Body of pancreas (tissue), 4 donors: ENCODE results near the gene FJX1. TPM values are rescaled to one million over a fixed set of nuclear protein-coding genes. Genes with fewer than 3 reads are reported as not detected.
"Not testable (repeated sequence)": the region's sequence is repeated elsewhere in the genome, so short reads cannot be mapped to it uniquely, and the experiment has no call there.

Source experiments
- ATAC-seq: fragments of 150-250 bp; one replicate; pipeline ENCODE4 v1.9.1; 2016
- DNase-seq, 4 donors: peaks; one replicate each; pipeline ENCODE4 v3.0.0-alpha.2; 2019
- H3K27ac ChIP-seq, 4 donors: fragments of 200-600 bp; sonication (generic); 1 replicate in 3 of 4; 2 replicates in 1 of 4; pipeline versions ENCODE4 v1.5.1 to v1.6.1; 2016 to 2019; ENCODE audit warnings: mild to moderate bottlenecking in 1 of 4, mixed read lengths in 1 of 4, moderate library complexity in 1 of 4
- H3K27me3 ChIP-seq, 2 donors: fragments of 200-600 bp; sonication (generic); one replicate each; pipeline ENCODE4 v1.6.0; 2016; ENCODE audit warnings: mild to moderate bottlenecking in 1 of 2
- H3K36me3 ChIP-seq, 2 donors: fragments of 200-600 bp; sonication (generic); replicated peaks in 1 of 2; 2 replicates each; pipeline ENCODE4 v1.5.1; 2016; ENCODE audit warnings: low read depth in 2 of 2; ENCODE audit not compliant: insufficient read depth in 1 of 2
- H3K4me1 ChIP-seq: fragments of 200-600 bp; sonication (generic); one replicate; pipeline ENCODE4 v1.6.0; 2016
- H3K4me3 ChIP-seq, 2 donors: fragments of 200-600 bp; sonication (generic); 1 replicate in 1 of 2; 2 replicates in 1 of 2; pipeline ENCODE4 v1.5.1; 2016 to 2019
- H3K9me3 ChIP-seq, 3 donors: fragments of 200-600 bp; sonication (generic); 1 replicate in 2 of 3; 2 replicates in 1 of 3; pipeline ENCODE4 v1.5.1; 2016
- POLR2A ChIP-seq, 3 donors: fragments of 450-650 bp; IDR thresholded peaks; one replicate each; pipeline ENCODE4 v1.6.1; 2016; ENCODE audit warnings: antibody characterized with exemption in 3 of 3, mild to moderate bottlenecking in 2 of 3
- WGBS, 2 donors: methylation state at CpG; one replicate each; pipeline ENCODE4 v1.1.5; 2017; 5-methylcytosine and 5-hydroxymethylcytosine counted together
- intact Hi-C: fragments of 100-400 bp; cut with DNase I; formaldehyde crosslinking; loops from one replicate; pipeline ENCODE4 v1.15.1; 2023
- total RNA-seq, 2 donors: library from RNA; depleted of rRNA; stranded (reverse); fragments of >200 nt; gene quantifications; one replicate each; pipeline ENCODE4 v1.1.0, GENCODE V29; 2016
- TF ChIP-seq, protein P1 (sequence below), 7 experiments: fragments of 450-650 bp in 4 of 7; fragments of 200-600 bp in 3 of 7; sonication (generic) in 3 of 7; IDR thresholded peaks; one replicate each; pipeline ENCODE4 v1.5.1; 2016 to 2019; ENCODE audit warnings: antibody characterized with exemption in 7 of 7

The FJX1 gene
- total RNA-seq, 2 donors from 2014 or later = 4.2 to 17.1 TPM

DNA sequence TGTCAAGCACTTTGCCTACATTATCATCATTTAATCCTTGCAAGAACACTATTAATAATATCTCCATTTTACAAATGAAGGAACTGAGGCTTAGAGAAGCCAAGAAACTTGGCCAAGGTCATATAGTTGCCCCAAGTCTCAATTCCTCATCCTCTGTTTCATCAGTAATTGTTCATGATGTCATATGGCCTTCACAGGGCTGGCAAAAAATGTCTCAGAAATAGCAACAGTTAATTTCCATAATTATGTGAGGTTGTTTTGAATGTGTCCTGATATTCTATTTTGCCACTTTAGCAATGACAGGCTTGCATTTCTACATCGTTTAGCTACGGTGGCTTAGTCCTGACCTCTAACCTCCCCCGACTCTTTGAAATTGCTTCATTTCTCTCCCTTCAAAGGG lies 23.7 kb downstream of the FJX1 start:
- intact Hi-C loops = no loop called here
- Histone ChIP-seq H3K27ac (no peak overlapping the region), H3K27me3 (no peaks in the 10 kb centered on the region), H3K9me3 (no peaks in the 10 kb centered on the region), H3K4me3 (no peak overlapping the region), H3K4me1 (no peaks in the 10 kb centered on the region), H3K36me3 (no peaks in the 10 kb centered on the region)
- DNase-seq = no peak
- no peak for ATAC-seq
- TF ChIP-seq, protein P1, sequence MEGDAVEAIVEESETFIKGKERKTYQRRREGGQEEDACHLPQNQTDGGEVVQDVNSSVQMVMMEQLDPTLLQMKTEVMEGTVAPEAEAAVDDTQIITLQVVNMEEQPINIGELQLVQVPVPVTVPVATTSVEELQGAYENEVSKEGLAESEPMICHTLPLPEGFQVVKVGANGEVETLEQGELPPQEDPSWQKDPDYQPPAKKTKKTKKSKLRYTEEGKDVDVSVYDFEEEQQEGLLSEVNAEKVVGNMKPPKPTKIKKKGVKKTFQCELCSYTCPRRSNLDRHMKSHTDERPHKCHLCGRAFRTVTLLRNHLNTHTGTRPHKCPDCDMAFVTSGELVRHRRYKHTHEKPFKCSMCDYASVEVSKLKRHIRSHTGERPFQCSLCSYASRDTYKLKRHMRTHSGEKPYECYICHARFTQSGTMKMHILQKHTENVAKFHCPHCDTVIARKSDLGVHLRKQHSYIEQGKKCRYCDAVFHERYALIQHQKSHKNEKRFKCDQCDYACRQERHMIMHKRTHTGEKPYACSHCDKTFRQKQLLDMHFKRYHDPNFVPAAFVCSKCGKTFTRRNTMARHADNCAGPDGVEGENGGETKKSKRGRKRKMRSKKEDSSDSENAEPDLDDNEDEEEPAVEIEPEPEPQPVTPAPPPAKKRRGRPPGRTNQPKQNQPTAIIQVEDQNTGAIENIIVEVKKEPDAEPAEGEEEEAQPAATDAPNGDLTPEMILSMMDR (IDR thresholded peaks at IDR 0.05) = no peak
- TF ChIP-seq POLR2A (IDR thresholded peaks at IDR 0.05) = no peak
- 83 to 86% methylated on average over 3 of the region's 3 CpGs for WGBS, 2 donors

DNA sequence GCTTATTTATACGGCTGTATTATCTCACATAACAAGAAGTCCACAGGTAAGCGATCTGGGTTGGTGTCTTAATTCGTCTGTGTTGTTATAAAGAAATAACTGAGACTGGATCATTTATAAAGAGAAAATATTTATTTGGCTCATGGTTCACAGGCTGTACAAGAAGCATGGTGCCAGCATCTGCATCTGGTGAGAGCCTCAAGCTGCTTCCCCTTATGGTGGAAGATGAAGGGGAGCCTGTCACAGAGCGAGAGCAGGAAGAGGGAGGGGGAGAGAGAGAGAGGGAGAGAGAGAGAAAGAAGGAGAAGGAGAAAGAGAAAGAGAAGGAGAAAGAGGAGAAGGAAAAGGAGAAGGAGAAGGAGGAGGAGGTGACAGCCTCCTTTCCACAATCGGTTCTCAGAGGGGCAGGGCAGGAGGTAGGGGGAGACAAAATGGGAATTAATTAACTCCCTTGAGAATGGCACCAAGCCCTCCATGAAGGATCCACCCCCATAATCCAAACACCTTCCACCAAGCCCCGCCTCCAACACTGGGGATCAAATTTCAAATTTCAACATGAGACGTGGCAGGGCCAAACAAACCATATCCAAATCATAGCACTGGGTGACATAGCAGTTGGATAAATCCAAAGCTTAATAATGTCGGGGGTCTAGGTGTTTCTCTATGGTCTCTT lies 29.3 kb downstream of the FJX1 start:
- peak in 1 of 4 donors; percentile 10 for DNase-seq
- Histone ChIP-seq H3K4me3 (no peak overlapping the region), H3K27me3 (no peaks in the 10 kb centered on the region), H3K27ac (no peak overlapping the region), H3K36me3 (no peaks in the 10 kb centered on the region), H3K4me1 (no peaks in the 10 kb centered on the region), H3K9me3 (no peaks in the 10 kb centered on the region)
- ATAC-seq = no peak
- no peak for TF ChIP-seq POLR2A (IDR thresholded peaks at IDR 0.05)
- TF ChIP-seq, protein P1 (IDR thresholded peaks at IDR 0.05) = no peak
- WGBS, 2 donors = 68 to 73% methylated on average over 8 of the region's 8 CpGs
- intact Hi-C loops = no loop called here

DNA sequence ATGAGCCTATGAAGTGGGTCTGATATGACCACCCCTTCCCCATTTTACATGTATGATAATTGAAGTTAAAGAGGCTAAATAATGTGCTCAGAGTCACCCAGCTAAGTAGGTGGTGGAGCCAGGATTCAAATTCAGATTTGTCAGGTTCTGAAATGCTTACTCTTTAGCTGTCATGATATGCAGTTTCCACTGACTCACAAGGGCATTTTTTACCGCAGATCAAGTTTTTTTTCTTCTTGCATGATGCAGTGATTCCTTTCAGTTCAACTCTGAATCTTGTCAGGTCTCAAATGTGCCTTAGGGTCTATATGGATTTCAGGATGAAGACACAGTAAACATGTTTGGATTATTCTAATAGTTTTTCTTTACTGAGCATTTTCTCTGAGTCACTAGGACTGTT lies 31.7 kb downstream of the FJX1 start:
- intact Hi-C loops = no loop called here

DNA sequence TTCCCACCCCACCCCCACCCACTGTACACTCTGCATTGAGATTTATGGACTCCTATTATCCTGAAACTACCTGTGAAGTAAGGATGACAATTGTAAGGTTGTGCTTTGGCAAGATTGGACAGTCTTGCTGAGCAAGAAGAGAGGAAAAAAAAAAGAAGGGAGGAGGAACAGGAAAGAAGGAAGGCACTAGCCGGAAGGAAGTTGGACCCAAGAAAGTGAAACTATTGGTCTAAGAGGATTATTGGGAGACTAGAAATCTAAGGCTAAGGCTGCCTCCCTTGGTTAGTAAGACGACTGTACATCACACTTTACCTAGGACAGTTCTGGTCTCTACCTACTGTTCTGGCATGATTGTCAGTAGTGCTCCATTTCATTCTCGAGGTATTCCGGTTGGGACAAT lies 32.2 kb downstream of the FJX1 start:
- no peak overlapping the region for H3K27ac ChIP-seq
- TF ChIP-seq, protein P1 (IDR thresholded peaks at IDR 0.05) = no peak
- no peak for TF ChIP-seq POLR2A (IDR thresholded peaks at IDR 0.05)

More for the DNA sequence above, 31.7 kb downstream of the FJX1 start:
- H3K27ac ChIP-seq = no peak overlapping the region
- no peaks in the 10 kb centered on the region for H3K4me1 ChIP-seq
- no peak for TF ChIP-seq POLR2A (IDR thresholded peaks at IDR 0.05)
- TF ChIP-seq, protein P1 (IDR thresholded peaks at IDR 0.05) = no peak
- WGBS, 2 donors = 26% methylated on average over 1 of the region's 1 CpG
- H3K9me3 ChIP-seq = no peaks in the 10 kb centered on the region
- no peak overlapping the region for H3K4me3 ChIP-seq
- ATAC-seq (no peak), DNase-seq (no peak)
- H3K36me3 ChIP-seq = no peaks in the 10 kb centered on the region
- no peaks in the 10 kb centered on the region for H3K27me3 ChIP-seq

DNA sequence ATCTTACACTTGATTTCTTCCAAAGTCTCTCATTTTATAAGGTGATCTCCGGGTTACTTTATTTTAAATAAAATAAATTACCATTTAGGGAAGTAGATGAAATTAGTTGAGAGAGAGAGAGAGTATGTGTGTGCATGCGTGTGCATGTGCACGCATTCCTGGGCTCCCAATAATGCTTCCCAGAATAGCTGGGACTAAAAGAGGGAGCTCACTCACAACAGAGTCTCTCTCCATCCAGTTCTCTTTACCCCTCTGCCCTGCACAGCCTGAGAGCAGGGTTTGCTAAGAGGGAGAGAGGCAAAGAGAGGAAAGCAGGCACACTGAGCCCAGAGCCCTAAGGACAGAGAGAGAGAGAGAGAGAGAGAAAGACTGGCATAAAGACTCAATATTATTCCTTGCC lies 33.0 kb downstream of the FJX1 start:
- no peaks in the 10 kb centered on the region for H3K36me3 ChIP-seq
- no peaks in the 10 kb centered on the region for H3K4me1 ChIP-seq
- intact Hi-C loops = no loop called here
- H3K27ac ChIP-seq = no peak overlapping the region
- no peak overlapping the region for H3K4me3 ChIP-seq
- no peaks in the 10 kb centered on the region for H3K27me3 ChIP-seq
- TF ChIP-seq, protein P1 (IDR thresholded peaks at IDR 0.05) = no peak
- no peak for TF ChIP-seq POLR2A (IDR thresholded peaks at IDR 0.05)
- no peak for ATAC-seq
- WGBS, 2 donors = 84 to 95% methylated on average over 3 of the region's 3 CpGs
- no peaks in the 10 kb centered on the region for H3K9me3 ChIP-seq
- DNase-seq = no peak

More for the DNA sequence above, 32.2 kb downstream of the FJX1 start:
- ATAC-seq (no peak), DNase-seq (no peak)
- intact Hi-C loops = no loop called here
- Histone ChIP-seq H3K36me3 (no peaks in the 10 kb centered on the region), H3K4me3 (no peak overlapping the region), H3K9me3 (no peaks in the 10 kb centered on the region), H3K27me3 (no peaks in the 10 kb centered on the region), H3K4me1 (no peaks in the 10 kb centered on the region)
- 83 to 88% methylated on average over 4 of the region's 4 CpGs for WGBS, 2 donors

DNA sequence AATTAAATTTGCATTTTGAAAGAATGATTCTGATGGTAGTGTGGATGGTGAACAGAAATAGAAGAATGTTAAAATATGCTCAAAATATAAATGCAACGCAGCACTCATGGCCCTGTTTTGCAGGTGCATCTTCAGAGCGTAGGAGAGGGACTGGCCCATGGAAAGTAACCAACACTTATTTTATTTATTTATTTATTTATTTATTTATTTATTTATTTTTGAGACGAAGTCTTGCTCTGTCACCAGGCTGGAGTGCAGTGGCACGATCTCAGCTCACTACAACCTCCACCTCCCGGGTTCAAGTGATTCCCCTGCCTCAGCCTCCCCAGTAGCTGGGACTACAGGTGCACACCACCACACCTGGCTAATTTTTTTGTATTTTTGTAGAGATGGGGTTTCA lies 34.5 kb downstream of the FJX1 start:
- WGBS, 2 donors = 92 to 93% methylated on average over 5 of the region's 5 CpGs
- ATAC-seq, intact Hi-C loops, H3K36me3 ChIP-seq, DNase-seq, H3K27ac ChIP-seq, H3K4me3 ChIP-seq, H3K4me1 ChIP-seq, H3K27me3 ChIP-seq, H3K9me3 ChIP-seq: not testable (repeated sequence)
